ENCODE data around the gene SERPINA5.

The SERPINA5 gene, protein sequence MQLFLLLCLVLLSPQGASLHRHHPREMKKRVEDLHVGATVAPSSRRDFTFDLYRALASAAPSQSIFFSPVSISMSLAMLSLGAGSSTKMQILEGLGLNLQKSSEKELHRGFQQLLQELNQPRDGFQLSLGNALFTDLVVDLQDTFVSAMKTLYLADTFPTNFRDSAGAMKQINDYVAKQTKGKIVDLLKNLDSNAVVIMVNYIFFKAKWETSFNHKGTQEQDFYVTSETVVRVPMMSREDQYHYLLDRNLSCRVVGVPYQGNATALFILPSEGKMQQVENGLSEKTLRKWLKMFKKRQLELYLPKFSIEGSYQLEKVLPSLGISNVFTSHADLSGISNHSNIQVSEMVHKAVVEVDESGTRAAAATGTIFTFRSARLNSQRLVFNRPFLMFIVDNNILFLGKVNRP

DNA sequence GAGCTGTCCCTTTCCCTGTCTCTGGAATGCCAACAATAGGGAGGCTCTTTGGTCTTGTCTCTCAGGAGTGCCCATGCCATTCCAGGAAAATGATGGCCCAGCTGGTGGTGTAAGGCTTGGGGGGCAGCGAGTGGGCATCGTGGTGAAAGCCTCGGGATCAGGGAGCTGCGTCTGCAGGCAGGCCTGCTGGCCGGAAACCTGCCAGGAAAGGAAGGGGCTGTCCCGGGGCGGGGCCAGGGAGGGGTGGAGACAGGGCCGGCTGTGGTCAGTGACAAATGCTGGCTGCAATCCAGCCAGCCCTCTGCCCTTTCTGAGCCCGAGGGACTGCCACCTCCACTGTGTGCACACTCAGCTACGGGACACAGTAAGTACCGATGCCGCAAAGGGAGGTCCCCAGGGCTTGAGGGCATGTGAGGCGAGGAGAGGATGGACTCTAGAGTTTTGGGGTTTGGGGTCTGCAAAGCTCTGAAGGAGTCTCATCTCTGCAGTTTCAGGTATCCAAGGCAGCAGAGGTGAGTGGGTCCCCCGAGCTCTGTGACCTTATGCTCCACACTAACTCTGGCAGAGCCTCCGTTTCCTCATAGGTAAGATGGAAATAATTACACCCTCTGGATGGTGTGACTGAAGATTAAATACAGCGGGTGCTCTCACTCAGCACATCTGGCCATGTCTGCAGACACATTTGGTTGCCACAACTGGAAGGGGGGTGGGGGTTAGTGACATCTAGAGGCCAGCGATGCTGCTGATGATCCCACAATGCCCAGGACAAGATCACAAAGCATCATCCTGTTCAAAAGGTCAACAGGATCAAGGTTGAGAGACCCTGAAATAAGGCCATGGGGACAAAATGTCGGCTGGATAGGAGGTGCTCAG is at the start of gene SERPINA5:
Gene SERPINA5 (plus strand): TSS at position 300 of the 873 bp plus-strand sequence. CDS start 5,937 bp downstream, outside the sequence.
- no peaks in the 10 kb centered on the region for H3K27me3 ChIP-seq (ENCODE audit: control insufficient read depth, insufficient read depth, low read length)
- no peak within 1 kb of the TSS for H3K4me2 ChIP-seq (ENCODE audit: low read length)
- no peaks in the 10 kb centered on the region for H3K4me1 ChIP-seq
- TF ChIP-seq, protein P1, sequence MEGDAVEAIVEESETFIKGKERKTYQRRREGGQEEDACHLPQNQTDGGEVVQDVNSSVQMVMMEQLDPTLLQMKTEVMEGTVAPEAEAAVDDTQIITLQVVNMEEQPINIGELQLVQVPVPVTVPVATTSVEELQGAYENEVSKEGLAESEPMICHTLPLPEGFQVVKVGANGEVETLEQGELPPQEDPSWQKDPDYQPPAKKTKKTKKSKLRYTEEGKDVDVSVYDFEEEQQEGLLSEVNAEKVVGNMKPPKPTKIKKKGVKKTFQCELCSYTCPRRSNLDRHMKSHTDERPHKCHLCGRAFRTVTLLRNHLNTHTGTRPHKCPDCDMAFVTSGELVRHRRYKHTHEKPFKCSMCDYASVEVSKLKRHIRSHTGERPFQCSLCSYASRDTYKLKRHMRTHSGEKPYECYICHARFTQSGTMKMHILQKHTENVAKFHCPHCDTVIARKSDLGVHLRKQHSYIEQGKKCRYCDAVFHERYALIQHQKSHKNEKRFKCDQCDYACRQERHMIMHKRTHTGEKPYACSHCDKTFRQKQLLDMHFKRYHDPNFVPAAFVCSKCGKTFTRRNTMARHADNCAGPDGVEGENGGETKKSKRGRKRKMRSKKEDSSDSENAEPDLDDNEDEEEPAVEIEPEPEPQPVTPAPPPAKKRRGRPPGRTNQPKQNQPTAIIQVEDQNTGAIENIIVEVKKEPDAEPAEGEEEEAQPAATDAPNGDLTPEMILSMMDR (IDR thresholded peaks at IDR 0.05): no peak
- H3K9me3 ChIP-seq (ENCODE audit: control insufficient read depth, low read length): no peaks in the 10 kb centered on the region
- H3K36me3 ChIP-seq (ENCODE audit: control insufficient read depth, insufficient read depth, low read length): no peaks in the 10 kb centered on the region
- H3K27ac ChIP-seq: no peak within 1 kb of the TSS
- H2AFZ ChIP-seq: peak within 1 kb of the TSS; percentile 30
- no peak within 1 kb of the TSS for H3K9ac ChIP-seq
- no peak within 1 kb of the TSS for H3K4me3 ChIP-seq (ENCODE audit: low read depth, low read length)
- no peaks in the 10 kb centered on the region for H3K79me2 ChIP-seq

DNA sequence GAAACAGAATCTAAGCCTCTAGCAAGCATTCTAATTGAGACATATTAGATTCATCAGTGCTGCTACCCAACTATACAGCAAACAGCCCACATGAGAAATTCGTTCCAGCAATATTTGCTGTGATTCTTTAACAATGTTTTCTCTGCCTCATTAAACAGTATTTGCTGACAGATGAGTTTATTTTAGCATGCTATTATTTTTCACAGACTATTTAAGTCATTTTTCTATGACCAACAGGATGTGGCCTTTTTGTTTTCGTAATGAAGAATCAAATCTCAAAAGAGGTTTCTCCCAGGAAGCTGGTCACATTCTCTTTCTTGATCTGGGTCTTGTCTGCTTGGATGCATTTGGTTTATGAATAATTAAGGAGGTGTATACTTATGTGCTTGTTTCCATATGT is 48.8 kb upstream of the SERPINA5 start:
- Histone ChIP-seq H3K27me3 (ENCODE audit: control insufficient read depth, insufficient read depth, low read length) (no peaks in the 10 kb centered on the region), H2AFZ (no peak overlapping the region), H3K9me3 (ENCODE audit: control insufficient read depth, low read length) (no peaks in the 10 kb centered on the region), H3K4me1 (no peaks in the 10 kb centered on the region), H3K4me2 (ENCODE audit: low read length) (no peak overlapping the region), H3K27ac (no peak overlapping the region), H3K79me2 (no peaks in the 10 kb centered on the region), H3K4me3 (ENCODE audit: low read depth, low read length) (no peak overlapping the region), H3K36me3 (ENCODE audit: control insufficient read depth, insufficient read depth, low read length) (no peaks in the 10 kb centered on the region), H3K9ac (no peak overlapping the region)
- TF ChIP-seq, protein P1 (IDR thresholded peaks at IDR 0.05): no peak

DNA sequence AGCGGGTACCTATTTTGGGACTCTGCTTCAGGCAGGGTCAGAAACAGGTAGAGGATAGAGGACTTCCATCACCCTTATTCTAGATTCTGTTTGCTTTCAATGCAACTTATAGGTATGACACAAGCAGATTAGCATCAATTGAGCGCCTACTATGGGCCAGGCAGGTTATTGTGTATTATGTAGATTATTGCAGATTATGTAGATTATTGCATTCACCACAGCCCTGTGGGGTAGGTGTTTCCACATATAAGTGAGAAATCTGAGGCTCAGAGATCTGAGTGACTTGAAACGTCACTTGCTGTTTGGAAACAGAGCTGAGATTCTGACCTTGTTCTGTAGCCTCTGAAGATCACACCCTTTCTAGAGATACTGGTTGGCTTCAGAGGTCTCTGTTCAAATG is 45.7 kb upstream of the SERPINA5 start:
- no peak overlapping the region for H2AFZ ChIP-seq
- H3K36me3 ChIP-seq (ENCODE audit: control insufficient read depth, insufficient read depth, low read length): no peaks in the 10 kb centered on the region
- no peaks in the 10 kb centered on the region for H3K79me2 ChIP-seq
- H3K4me1 ChIP-seq: no peaks in the 10 kb centered on the region
- no peaks in the 10 kb centered on the region for H3K27me3 ChIP-seq (ENCODE audit: control insufficient read depth, insufficient read depth, low read length)
- H3K9ac ChIP-seq: no peak overlapping the region
- TF ChIP-seq, protein P1 (IDR thresholded peaks at IDR 0.05): no peak
- no peak overlapping the region for H3K27ac ChIP-seq
- no peak overlapping the region for H3K4me2 ChIP-seq (ENCODE audit: low read length)
- H3K4me3 ChIP-seq (ENCODE audit: low read depth, low read length): no peak overlapping the region
- H3K9me3 ChIP-seq (ENCODE audit: control insufficient read depth, low read length): no peaks in the 10 kb centered on the region

DNA sequence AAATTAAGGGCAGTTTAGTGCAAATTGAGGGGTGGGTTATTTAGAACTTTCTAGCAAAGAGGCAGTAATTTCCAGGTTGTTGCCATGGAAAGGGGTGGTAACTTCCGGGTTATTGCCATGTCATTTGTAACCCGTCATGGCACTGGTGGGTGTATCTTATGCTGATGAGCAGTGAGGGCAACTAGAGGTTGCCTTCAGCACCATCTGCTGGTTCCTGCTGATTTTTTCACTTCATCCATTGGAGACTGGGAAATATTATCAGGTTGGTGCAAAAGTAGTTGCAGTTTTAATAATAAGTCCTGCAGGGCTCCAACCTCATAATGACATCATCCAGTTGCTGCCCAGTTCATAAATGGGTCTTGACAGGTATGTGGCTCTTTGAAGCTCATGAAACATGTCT is 44.4 kb upstream of the SERPINA5 start:
- H3K4me1 ChIP-seq: no peaks in the 10 kb centered on the region
- no peaks in the 10 kb centered on the region for H3K36me3 ChIP-seq (ENCODE audit: control insufficient read depth, insufficient read depth, low read length)
- H3K27ac ChIP-seq: no peak overlapping the region
- no peaks in the 10 kb centered on the region for H3K79me2 ChIP-seq
- no peak overlapping the region for H2AFZ ChIP-seq
- TF ChIP-seq, protein P1 (IDR thresholded peaks at IDR 0.05): no peak
- H3K9me3 ChIP-seq (ENCODE audit: control insufficient read depth, low read length): no peaks in the 10 kb centered on the region
- no peak overlapping the region for H3K4me3 ChIP-seq (ENCODE audit: low read depth, low read length)
- H3K4me2 ChIP-seq (ENCODE audit: low read length): no peak overlapping the region
- H3K27me3 ChIP-seq (ENCODE audit: control insufficient read depth, insufficient read depth, low read length): no peaks in the 10 kb centered on the region
- no peak overlapping the region for H3K9ac ChIP-seq

Data from parathyroid adenoma (tissue), 2 donors.